K562 treated with DMSO at 1 percent for 48 hours (cell line): ENCODE data around the gene BCDIN3D. TPM values are rescaled to one million over a fixed set of nuclear protein-coding genes. Genes with fewer than 3 reads are reported as not detected.

ENCODE experiments used
- total RNA-seq: library from RNA; unstranded; fragments of 300-600 nt; gene quantifications from 2 replicates; pipeline ENCODE4 v1.2.3, GENCODE V29; 2022; ENCODE audit warnings: low replicate concordance; ENCODE audit errors: extremely low read depth

BCDIN3D gene
- not detected in 2 replicates for total RNA-seq

GRCh38 chr12:49842519-49843352 lies at the start of gene BCDIN3D:
TSS of gene BCDIN3D (minus strand) at chr12:49843106. CDS start at chr12:49843087, 19 bp downstream.

GRCh38 chr12:49828133-49829091 lies 14.5 kb downstream of the BCDIN3D start, which contains the start of gene NCKAP5L:
TSS of gene NCKAP5L (minus strand) at chr12:49828413. CDS start at chr12:49804044, 24,369 bp downstream.

Other genes starting within 250 kb of the BCDIN3D start
- not detected in 2 replicates for gene FAM186B, start 237.5 kb downstream of the BCDIN3D start, total RNA-seq
- gene PRPF40B, start 219.5 kb downstream of the BCDIN3D start, total RNA-seq, result not detected in 2 replicates
- not detected in 2 replicates for gene FMNL3, start 135.7 kb downstream of the BCDIN3D start, total RNA-seq
- 294 TPM in 1 of 2 replicates, not detected in the other for gene TMBIM6, start 101.5 kb downstream of the BCDIN3D start, total RNA-seq
- not detected in 2 replicates for gene NCKAP5L, start 14.7 kb downstream of the BCDIN3D start, total RNA-seq
- not detected in 2 replicates for gene FAIM2, start 60.8 kb upstream of the BCDIN3D start, total RNA-seq
- not detected in 2 replicates for gene AQP2, start 107.6 kb upstream of the BCDIN3D start, total RNA-seq
- not detected in 2 replicates for gene AQP5, start 118.8 kb upstream of the BCDIN3D start, total RNA-seq
- gene AQP6, start 129.8 kb upstream of the BCDIN3D start, total RNA-seq, result not detected in 2 replicates
- not detected in 2 replicates for gene RACGAP1, start 182.4 kb upstream of the BCDIN3D start, total RNA-seq
- not detected in 2 replicates for gene ASIC1, start 214.5 kb upstream of the BCDIN3D start, total RNA-seq
- gene SMARCD1, start 242.2 kb upstream of the BCDIN3D start, total RNA-seq, result not detected in 2 replicates